HTERT RPE-1 (cell line): ENCODE results near the gene SLC39A1.

Experiments
- in situ Hi-C: fragments of 300-500 bp; cut with MboI; formaldehyde crosslinking; loops from 4 replicates; pipeline ENCODE4 v1.14.3; 2020; ENCODE audit warnings: low sequenced_read_pairs

Gene SLC39A1

GRCh38 chr1:153953859-153954365, 9.4 kb downstream of the SLC39A1 start:
- in situ Hi-C loops = no loop called here

- in situ Hi-C loops = no loop called here
Measured at GRCh38 chr1:153951801-153952200, 11.5 kb downstream of the SLC39A1 start.

GRCh38 chr1:153951183-153951582, 12.2 kb downstream of the SLC39A1 start:
- in situ Hi-C loops = no loop called here

- in situ Hi-C loops = no loop called here
Measured at GRCh38 chr1:153946622-153947241, 16.6 kb downstream of the SLC39A1 start, which contains the start of gene DENND4B. Gene DENND4B, minus strand, starts transcription at chr1:153946718. Its CDS starts 2,344 bp downstream, at chr1:153944374.

- in situ Hi-C loops = no loop called here
Measured at GRCh38 chr1:153945795-153946621, 17.3 kb downstream of the SLC39A1 start.

DNA sequence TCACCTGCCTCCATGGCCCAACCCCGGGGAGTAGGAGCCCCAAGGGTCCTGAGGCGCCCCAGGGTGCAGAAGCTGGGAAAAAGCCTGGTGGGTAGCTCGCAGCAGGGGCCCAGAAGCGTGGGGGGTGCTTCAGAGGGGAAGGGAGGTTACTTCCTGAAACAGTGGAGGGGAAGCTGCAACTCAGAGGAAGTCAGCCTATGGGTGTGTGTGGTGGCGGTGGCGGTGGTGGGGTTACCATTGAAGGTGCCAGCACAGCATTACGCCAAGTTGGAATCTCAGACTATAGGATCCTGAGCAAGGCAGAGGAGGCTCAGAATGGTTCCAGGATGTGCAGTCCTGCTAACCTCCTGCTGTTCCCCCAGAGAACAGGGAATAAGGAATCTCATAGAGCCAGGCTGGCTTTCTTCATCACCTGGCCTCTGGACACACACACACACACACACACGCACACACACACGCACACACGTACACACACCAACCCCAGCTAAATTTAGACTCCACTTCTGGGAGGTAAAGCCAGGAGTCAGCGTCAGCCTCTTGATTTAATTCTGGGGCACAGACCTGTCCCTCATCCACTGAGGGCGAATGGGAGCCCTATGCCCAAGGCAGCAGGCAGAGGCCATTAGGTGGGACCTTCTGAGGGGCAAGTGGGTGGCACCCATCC, 18.1 kb downstream of the SLC39A1 start:
- in situ Hi-C loops = no loop called here

- in situ Hi-C loops = no loop called here
Measured at GRCh38 chr1:153944827-153945117, 18.6 kb downstream of the SLC39A1 start.

DNA sequence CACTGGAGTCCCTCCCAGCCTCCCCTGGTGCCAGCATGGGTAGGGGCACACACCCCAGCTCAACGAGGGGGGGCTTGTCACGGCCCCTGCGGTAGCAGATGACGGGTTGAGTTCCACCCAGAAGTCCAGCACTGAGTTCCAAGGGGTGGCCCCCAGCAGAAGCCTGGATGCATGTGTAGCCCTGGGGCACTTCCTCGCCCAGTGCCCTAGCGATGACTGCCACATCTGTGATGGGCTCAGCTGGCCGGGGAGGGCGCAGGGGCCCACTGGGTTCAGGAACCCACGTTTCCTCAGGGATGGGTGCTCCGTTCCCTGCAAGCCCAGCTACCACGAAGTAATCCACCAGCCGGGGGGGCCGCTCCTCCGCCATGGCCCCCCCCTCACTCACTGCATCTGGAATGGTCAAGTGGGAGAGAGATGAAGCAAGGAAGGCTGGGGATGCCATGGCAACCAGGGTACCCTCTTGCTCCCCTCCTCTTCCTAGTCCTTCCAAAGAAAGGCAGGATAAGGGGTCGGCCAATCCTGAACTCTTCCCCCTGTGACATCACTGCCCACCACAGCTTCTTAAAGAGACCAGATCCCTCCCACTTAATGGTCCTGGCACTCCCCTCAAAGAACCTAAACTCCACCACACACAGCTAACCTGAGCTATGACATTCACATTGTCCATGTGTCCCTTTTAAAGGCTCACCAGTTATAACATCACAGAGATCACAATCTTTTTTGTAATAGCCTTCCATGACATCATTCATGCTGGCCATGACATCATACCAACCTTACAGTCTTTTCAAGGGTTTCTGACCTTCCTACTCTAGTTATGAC, 19.1 kb downstream of the SLC39A1 start:
- in situ Hi-C loops = no loop called here

DNA sequence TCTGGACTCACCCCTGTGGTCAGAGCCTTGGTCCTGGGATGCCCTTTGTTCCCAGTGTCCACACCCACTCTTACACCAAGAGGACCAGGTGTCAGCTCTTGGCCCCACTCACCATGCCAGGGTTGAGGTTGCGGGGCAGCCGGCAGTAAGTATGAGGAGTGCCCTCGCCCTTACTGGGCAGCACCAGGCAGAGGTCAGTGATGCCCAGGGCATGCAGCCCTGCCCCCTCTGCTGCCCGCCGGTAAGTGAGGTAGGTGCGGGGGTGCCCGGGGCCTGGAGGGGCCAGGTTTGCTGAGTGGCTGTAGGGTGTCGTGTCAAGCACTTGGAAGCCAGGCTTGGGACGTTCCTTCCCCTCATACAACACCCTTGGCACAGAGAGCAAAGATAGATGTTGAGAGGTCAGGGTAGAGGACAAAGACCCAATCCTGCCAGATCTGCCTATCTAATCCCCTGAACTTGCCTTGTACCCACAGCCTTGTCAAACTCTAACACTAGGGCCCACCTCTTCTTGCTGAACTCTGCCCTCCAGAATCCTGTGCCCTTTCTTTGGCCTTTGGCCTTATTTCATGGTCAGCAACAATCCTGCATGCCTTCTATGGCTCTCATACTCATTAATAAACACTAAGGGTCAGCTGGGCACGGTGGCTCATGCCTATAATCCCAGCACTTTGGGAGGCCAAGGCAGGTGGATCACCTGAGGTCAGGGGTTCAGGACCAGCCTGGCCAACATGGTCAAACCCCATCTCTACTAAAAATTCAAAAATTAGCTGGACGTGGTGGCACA, 20.4 kb downstream of the SLC39A1 start:
- in situ Hi-C loops = no loop called here

DNA sequence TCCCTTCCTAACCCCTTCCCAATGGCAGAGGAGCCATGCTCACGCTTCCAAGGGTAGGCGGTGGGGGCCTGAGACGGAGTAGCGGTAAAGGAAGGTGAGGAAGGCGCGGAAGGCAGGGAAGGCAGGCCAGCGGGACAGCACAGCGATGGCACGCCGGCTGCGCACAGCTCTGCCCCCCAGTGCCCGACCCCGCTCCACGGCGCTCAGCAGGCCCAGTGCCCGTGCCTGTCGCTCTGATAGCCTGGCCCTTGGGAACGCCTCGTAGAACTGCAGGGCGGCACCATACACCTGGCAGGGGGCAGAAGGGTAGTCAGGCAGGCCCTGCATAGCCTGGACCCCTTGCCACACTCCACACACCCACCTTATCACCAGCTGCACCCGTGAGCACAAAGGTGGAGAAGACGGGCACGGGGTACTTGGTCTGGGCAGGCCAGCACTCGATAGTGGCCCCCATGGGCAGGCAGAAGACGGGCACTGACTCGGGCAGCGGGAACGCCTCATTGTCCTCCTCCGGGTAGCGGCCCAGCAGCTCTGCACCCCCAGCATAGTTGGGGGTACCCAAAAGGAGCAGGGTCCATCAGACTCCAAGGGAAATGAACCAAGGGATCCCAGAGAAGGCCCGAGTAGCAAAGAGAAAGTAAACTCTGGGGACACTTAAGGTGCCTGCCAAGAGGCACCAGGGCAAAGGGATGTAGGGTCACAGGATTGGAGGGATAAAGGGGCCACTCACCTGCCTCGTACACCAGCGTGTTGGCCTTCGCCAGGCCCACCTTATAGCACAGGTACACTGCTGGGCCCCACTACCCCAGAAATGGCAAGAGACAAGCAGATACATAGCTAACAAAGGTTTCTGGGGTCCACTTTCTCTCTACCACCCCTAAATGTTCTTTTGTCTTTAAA, 21.3 kb downstream of the SLC39A1 start:
- in situ Hi-C loops = no loop called here

DNA sequence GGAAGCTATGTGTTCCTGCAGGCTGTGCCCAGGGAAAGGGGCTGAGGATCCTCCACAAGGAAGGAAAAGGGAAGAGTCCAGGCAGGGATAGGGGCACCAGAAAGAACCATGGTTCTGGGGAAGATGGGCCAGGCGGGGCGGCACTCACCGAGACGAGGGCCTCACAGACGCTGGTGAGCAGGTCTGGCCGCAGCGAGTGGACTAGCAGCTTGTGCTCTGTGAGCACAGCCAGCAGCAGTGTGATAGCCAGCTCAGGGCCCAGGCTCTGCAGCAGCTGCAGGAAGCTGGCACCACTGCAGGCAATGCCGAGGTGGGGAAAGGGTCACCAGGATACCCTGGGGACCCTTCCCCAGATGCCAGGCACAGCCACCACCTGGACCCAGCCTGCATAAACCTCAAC, 22.6 kb downstream of the SLC39A1 start:
- in situ Hi-C loops = no loop called here

- in situ Hi-C loops = no loop called here
Measured at GRCh38 chr1:153939476-153939875, 23.9 kb downstream of the SLC39A1 start.

GRCh38 chr1:153938996-153939395, 24.3 kb downstream of the SLC39A1 start:
- in situ Hi-C loops = no loop called here

DNA sequence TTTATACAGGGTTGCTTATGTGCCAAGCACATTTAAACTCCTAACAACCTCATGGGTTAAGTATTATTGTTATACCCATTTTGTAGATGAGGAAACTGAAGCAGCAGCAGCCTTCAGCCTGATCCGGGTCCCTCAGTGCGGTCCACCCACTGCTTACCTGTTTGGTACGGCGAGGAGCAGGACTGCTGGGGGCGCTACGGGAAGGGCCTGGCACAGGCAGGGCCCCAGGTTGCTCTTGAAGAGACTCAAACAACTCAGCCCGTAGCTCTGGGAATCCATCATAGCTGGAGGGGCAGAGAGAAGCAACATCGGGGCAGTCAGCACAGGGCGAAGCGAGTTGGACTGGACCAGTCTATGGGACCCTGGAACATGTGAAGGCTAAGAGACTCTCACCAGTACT, 26.0 kb downstream of the SLC39A1 start:
- in situ Hi-C loops = no loop called here

DNA sequence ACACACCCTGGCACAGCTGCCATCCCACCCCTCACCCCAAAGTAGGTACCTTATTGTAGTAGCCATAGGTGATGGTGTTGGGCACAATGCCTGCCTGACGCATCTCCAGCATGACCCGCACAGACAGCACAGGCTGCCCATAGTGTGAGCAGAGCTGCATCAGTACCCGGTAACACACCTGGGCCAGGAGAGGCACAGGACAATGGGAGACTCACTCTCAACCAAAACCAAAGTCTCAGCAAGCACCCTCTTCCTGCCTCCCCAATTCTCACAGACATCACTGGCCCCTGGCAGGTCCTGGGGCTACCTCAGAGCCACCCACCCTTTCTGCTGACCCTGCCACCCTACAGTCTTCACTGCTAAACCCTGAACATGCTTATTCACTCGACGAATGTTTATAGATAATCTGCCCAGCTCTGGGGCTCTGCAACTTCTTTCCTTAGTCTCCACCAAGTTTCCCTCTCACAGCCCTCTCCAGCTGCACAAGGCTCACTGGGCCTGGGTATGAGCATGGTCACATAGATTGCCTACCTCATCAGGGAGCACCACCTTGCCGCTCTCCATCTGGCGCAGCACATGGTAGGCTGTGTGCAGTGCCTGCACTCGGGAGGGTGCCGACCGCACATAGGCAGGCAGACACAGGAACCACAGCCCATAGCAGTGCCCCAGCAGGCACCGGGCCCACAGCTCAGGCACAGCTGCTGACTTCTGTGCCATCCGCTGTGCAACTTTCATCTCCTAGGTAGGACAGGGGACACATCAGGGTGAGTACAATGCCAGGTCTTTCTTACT, 27.1 kb downstream of the SLC39A1 start:
- in situ Hi-C loops = no loop called here

DNA sequence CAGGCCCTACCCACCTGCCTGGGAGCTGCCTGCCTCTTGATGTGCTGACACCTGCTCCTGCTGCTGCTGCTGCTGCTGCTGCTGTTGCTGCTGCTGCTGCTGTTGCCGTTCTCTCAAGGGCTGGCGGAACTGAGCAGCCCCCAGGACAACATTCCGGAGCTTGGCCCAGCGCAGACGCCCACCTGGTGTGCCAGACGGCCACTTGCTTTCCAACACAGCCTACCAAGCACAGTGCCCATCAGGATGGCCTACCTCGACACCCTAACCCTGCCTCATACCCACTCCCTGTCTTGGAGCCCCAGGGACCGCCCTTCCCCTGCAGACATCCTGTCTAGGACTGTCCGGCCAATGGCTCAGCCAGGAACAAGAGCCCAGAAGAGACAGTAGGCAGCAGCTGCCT, 28.6 kb downstream of the SLC39A1 start:
- in situ Hi-C loops = no loop called here

- in situ Hi-C loops = no loop called here
Measured at GRCh38 chr1:153933955-153934354, 29.4 kb downstream of the SLC39A1 start.

DNA sequence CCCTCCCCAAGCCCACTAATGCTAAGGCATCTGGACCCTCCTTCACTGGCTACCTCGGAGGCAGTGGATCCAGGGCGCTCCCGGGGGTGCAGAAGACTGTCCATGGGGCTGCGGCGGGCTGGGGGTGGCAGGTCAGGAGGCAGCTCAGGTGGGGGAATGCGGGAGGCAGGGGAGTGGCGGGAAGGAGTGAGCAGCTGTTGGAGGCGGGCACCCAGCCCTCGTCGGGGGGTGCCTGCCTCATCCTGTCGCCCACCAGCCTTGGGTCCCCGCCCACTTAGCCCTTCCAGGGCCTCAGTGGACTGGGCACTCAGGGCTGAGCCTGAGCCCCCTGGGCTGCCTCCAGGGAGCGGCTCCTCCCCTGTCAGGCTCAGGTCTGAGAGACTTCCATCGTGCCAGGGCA, 29.9 kb downstream of the SLC39A1 start:
- in situ Hi-C loops = no loop called here
